IMR-90 (cell line): ENCODE measurements around the gene CYB5RL. TPM values are rescaled to one million over a fixed set of nuclear protein-coding genes. Genes with fewer than 3 reads are reported as not detected.

ENCODE experiments used
- ATAC-seq: fragments of 200-7000 bp; cut with Tn5 transposase; 2 replicates; pipeline ENCODE4 v1.9.1; 2020; ENCODE audit warnings: low read depth, mild to moderate bottlenecking, moderate library complexity
- BruUV-seq: library from RNA; stranded (reverse); fragments of 400-500 nt; replicated peaks from 2 replicates; lab custom pipeline; 2021; lab: Mats Ljungman, UMichigan
- CTCF ChIA-PET: fragments of 300-600 bp; formaldehyde crosslinking; extraction: SDS; loops from one replicate; lab custom pipeline; 2021; ENCODE audit warnings: antibody characterized with exemption; lab: Yijun Ruan, JAX
- POLR2A ChIA-PET: fragments of 300-600 bp; sonication (Branson Sonifier 250); formaldehyde crosslinking; loops from one replicate; lab custom pipeline; 2022; ENCODE audit warnings: antibody characterized with exemption; ENCODE audit not compliant: unreplicated experiment; lab: Charles Lee
- DNase-seq: peaks from one replicate; pipeline ENCODE4 v3.0.0; 2013
- H2AFZ ChIP-seq: replicated peaks from 2 replicates; pipeline ENCODE3; 2013; ENCODE audit warnings: low read length, mild to moderate bottlenecking; ENCODE audit not compliant: poor library complexity
- H2AK5ac ChIP-seq: 2 replicates; pipeline ENCODE4 v1.6.1; 2013; ENCODE audit warnings: low read depth, low read length, inconsistent platforms
- H2AK9ac ChIP-seq: replicated peaks from 2 replicates; pipeline ENCODE3; 2013; ENCODE audit warnings: mild to moderate bottlenecking, low read depth, low read length, moderate library complexity; ENCODE audit not compliant: poor library complexity
- H2BK120ac ChIP-seq: 2 replicates; pipeline ENCODE4 v1.6.1; 2013; ENCODE audit warnings: low read depth, low read length, inconsistent platforms
- H2BK15ac ChIP-seq: 3 replicates; pipeline ENCODE4 v1.6.1; 2013; ENCODE audit warnings: low read depth, low read length, inconsistent platforms
- H2BK20ac ChIP-seq: 2 replicates; pipeline ENCODE4 v1.6.1; 2013; ENCODE audit warnings: low read depth, mild to moderate bottlenecking, inconsistent platforms, low read length, moderate library complexity
- H2BK5ac ChIP-seq: 2 replicates; pipeline ENCODE4 v1.6.1; 2013; ENCODE audit warnings: mild to moderate bottlenecking, low read depth, low read length, inconsistent platforms; ENCODE audit not compliant: poor library complexity, severe bottlenecking
- H3K14ac ChIP-seq: replicated peaks from 2 replicates; pipeline ENCODE4 v1.6.1; 2013; ENCODE audit warnings: low read depth, low read length, inconsistent platforms
- H3K18ac ChIP-seq: 2 replicates; pipeline ENCODE4 v1.6.1; 2013; ENCODE audit warnings: low read depth, low read length, control low read depth
- H3K23ac ChIP-seq: 2 replicates; pipeline ENCODE4 v1.6.1; 2013; ENCODE audit warnings: low read depth, low read length, inconsistent platforms
- H3K27ac ChIP-seq: 2 replicates; pipeline ENCODE4 v1.5.1; 2013; ENCODE audit warnings: mild to moderate bottlenecking, control low read depth, low read length; ENCODE audit not compliant: insufficient read depth
- H3K27me3 ChIP-seq: 2 replicates; pipeline ENCODE4 v1.6.1; 2013; ENCODE audit warnings: low read length; ENCODE audit not compliant: control insufficient read depth, insufficient read depth
- H3K36me3 ChIP-seq: 2 replicates; pipeline ENCODE4 v1.6.1; 2013; ENCODE audit warnings: low read length, mixed read lengths; ENCODE audit not compliant: control insufficient read depth, insufficient read depth
- H3K4ac ChIP-seq: 2 replicates; pipeline ENCODE4 v1.6.1; 2013; ENCODE audit warnings: low read depth, low read length, inconsistent platforms
- H3K4me1 ChIP-seq: 2 replicates; pipeline ENCODE4 v1.6.1; 2013; ENCODE audit warnings: low read length, mixed read lengths; ENCODE audit not compliant: control insufficient read depth, insufficient read depth
- H3K4me2 ChIP-seq: 2 replicates; pipeline ENCODE4 v1.6.1; 2013; ENCODE audit warnings: low read depth, mild to moderate bottlenecking, control low read depth, low read length, moderate library complexity
- H3K4me3 ChIP-seq: 2 replicates; pipeline ENCODE4 v1.5.1; 2013; ENCODE audit warnings: low read depth, mild to moderate bottlenecking, control low read depth, low read length, moderate library complexity; ENCODE audit not compliant: insufficient read depth
- H3K56ac ChIP-seq: 2 replicates; pipeline ENCODE4 v1.6.1; 2013; ENCODE audit warnings: low read length, inconsistent platforms; ENCODE audit not compliant: insufficient read depth; ENCODE audit errors: extremely low read depth
- H3K79me1 ChIP-seq, 2 experiments: 2 replicates each; pipeline ENCODE4 v1.6.1; 2013; ENCODE audit warnings: low read length in 2 of 2, inconsistent platforms in 1 of 2, low read depth in 1 of 2
- H3K9ac ChIP-seq: 2 replicates; pipeline ENCODE4 v1.6.1; 2013; ENCODE audit warnings: low read depth, low read length, control low read depth
- H3K9me1 ChIP-seq: 2 replicates; pipeline ENCODE4 v1.6.1; 2013; ENCODE audit warnings: low read length, inconsistent platforms; ENCODE audit not compliant: insufficient read depth
- H3K9me3 ChIP-seq: 2 replicates; pipeline ENCODE4 v1.6.1; 2013; ENCODE audit warnings: low read length; ENCODE audit not compliant: control insufficient read depth, insufficient read depth
- H4K20me1 ChIP-seq: 2 replicates; pipeline ENCODE4 v1.6.1; 2013; ENCODE audit warnings: low read length, inconsistent platforms; ENCODE audit not compliant: insufficient read depth
- H4K5ac ChIP-seq: 2 replicates; pipeline ENCODE4 v1.6.1; 2013; ENCODE audit warnings: mild to moderate bottlenecking, low read depth, low read length, control low read depth
- H4K8ac ChIP-seq, 2 experiments: 2 replicates each; pipeline ENCODE4 v1.6.1; 2013; ENCODE audit warnings: low read depth in 2 of 2, low read length in 2 of 2, control low read depth in 1 of 2, inconsistent platforms in 1 of 2
- H4K91ac ChIP-seq: 2 replicates; pipeline ENCODE4 v1.6.1; 2013; ENCODE audit warnings: low read depth, low read length, inconsistent platforms; ENCODE audit not compliant: insufficient read depth
- BHLHE40 ChIP-seq: fragments of 150-350 bp; IDR thresholded peaks from 2 replicates; pipeline ENCODE4 v1.6.1; 2016; ENCODE audit warnings: mild to moderate bottlenecking, low read depth, low read length
- CEBPB ChIP-seq: IDR thresholded peaks from 2 replicates; pipeline ENCODE4 v1.6.1; 2012; ENCODE audit warnings: low read depth, low read length, improper control_type of control experiment
- FOS ChIP-seq: fragments of 150-350 bp; IDR thresholded peaks from 2 replicates; pipeline ENCODE4 v1.6.1; 2016; ENCODE audit warnings: low read depth, low read length
- POLR2A ChIP-seq: IDR thresholded peaks from 2 replicates; pipeline ENCODE4 v1.6.1; 2012; ENCODE audit warnings: mild to moderate bottlenecking, low read depth, low read length
- RCOR1 ChIP-seq: IDR thresholded peaks from 2 replicates; pipeline ENCODE4 v1.6.1; 2012; ENCODE audit warnings: mild to moderate bottlenecking, low read length, improper control_type of control experiment; ENCODE audit not compliant: insufficient replicate concordance
- RFX5 ChIP-seq: IDR thresholded peaks from 2 replicates; pipeline ENCODE4 v1.8.0; 2012; ENCODE audit warnings: low read depth, mild to moderate bottlenecking, low read length, moderate library complexity
- SMC3 ChIP-seq: fragments of 150-350 bp; IDR thresholded peaks from 2 replicates; pipeline ENCODE4 v1.6.1; 2016; ENCODE audit warnings: low read depth, mild to moderate bottlenecking, antibody characterized with exemption, low read length, moderate library complexity
- WGBS, 2 experiments: methylation state at CpG; one replicate each; pipeline versions ENCODE4 v1.1.5 to v1.1.7; 2013; ENCODE audit warnings: missing lambda C conversion rate in 2 of 2; ENCODE audit not compliant: insufficient read length in 1 of 2; ENCODE audit errors: extremely low coverage in 2 of 2; 5-methylcytosine and 5-hydroxymethylcytosine counted together
- dilution Hi-C: fragments of 300-500 bp; cut with HindIII; formaldehyde crosslinking; loops from one replicate; pipeline ENCODE4 v1.14.3; 2018; ENCODE audit warnings: low sequenced_read_pairs; ENCODE audit not compliant: unreplicated experiment
- in situ Hi-C: fragments of 300-500 bp; cut with MboI; formaldehyde crosslinking; loops from 3 replicates; pipeline ENCODE4 v1.14.3; 2019; ENCODE audit warnings: low sequenced_read_pairs, inconsistent platforms, mixed read lengths
- intact Hi-C: fragments of 100-400 bp; cut with micrococcal nuclease; formaldehyde crosslinking; loops from 2 replicates; pipeline ENCODE4 v1.10.0; 2022
- polyA plus RNA-seq, 3 experiments: library from polyadenylated mRNA; depleted of rRNA; stranded (reverse); fragments of >200 nt; gene quantifications; 2 replicates each; pipeline ENCODE4 v1.2.3, GENCODE V29; 2012; ENCODE audit warnings: low replicate concordance in 1 of 3
- total RNA-seq: library from RNA; depleted of rRNA; stranded (reverse); fragments of >200 nt; gene quantifications from 2 replicates; pipeline ENCODE4 v1.2.3, GENCODE V29; 2012

The CYB5RL gene
- total and polyA plus RNA-seq, 2 of the 4 experiments (the other 2 are of a cell fraction): 3.8 to 4.3 TPM

- Histone ChIP-seq H3K23ac (no peak overlapping the region), H3K79me1 (no peaks in the 10 kb centered on the region), H3K4me3 (no peak overlapping the region), H3K14ac (no peak overlapping the region), H2AFZ (no peak overlapping the region), H3K18ac (no peak overlapping the region), H3K9ac (no peak overlapping the region), H4K91ac (no peak overlapping the region), H3K4ac (no peak overlapping the region), H3K9me3 (no peaks in the 10 kb centered on the region), H3K27ac (no peak overlapping the region), H2BK20ac (no peak overlapping the region), H4K8ac (no peak overlapping the region), H3K36me3 (no peaks in the 10 kb centered on the region), H3K27me3 (no peaks in the 10 kb centered on the region), H3K56ac (no peak overlapping the region), H4K20me1 (no peaks in the 10 kb centered on the region), H4K5ac (no peak overlapping the region), H2BK5ac (no peak overlapping the region), H2BK120ac (no peak overlapping the region), H3K9me1 (peaks cover 9% of the 10 kb centered on the region; the same call in 1 of the 2 replicates), H3K4me1 (peaks cover 1% of the 10 kb centered on the region; the same call in 1 of the 2 replicates), H2AK5ac (no peak overlapping the region), H3K4me2 (no peak overlapping the region), H2BK15ac (no peak overlapping the region), H2AK9ac (no peak overlapping the region)
- BruUV-seq: no TSS peak
- ChIA-PET POLR2A (no interaction called here), CTCF (no interaction called here)
- no peak for ATAC-seq
- WGBS, 2 experiments: no CpG with 5 or more reads among the region's 3 CpGs
- dilution Hi-C loops: no loop called here
- in situ Hi-C loops: no loop called here
- TF ChIP-seq RCOR1 (no peak), RFX5 (no peak), FOS (no peak), SMC3 (no peak), POLR2A (no peak), CEBPB (no peak), BHLHE40 (no peak)
- intact Hi-C loops: no loop called here
- DNase-seq: no peak
These were observed 13.8 kb downstream of the CYB5RL start for GRCh38 chr1:54186056-54186455.
